Measurements from ENCODE around the gene EPHB2.

DNA sequence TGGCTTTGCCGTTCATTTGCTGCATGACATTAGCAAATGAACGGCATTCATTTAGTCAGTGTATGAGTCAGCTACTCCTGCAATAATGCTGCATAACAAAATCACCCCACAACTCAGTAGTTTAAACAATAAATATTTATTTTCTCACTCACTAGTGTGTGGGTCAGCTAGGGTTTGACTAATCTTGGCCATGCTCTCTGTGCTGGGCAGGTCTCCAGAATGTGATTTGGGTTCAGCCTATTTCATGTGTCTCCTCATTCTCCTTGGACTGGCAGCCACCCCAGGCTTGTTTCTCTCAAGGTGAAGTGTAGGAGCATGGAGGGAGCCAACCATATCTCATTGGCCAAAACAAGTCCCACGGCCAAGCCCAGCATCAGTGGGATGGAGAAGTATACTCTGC is 157.7 kb downstream of the EPHB2 start:
- TF ChIP-seq POLR2AphosphoS5 (IDR thresholded peaks at IDR 0.05; ENCODE audit: borderline replicate concordance, low read depth, low read length) = no peak
- TF ChIP-seq EZH2 (IDR thresholded peaks at IDR 0.05) = no peak

Data from SK-N-MC (cell line).